ENCODE results near the gene REEP2.

The REEP2 gene

DNA sequence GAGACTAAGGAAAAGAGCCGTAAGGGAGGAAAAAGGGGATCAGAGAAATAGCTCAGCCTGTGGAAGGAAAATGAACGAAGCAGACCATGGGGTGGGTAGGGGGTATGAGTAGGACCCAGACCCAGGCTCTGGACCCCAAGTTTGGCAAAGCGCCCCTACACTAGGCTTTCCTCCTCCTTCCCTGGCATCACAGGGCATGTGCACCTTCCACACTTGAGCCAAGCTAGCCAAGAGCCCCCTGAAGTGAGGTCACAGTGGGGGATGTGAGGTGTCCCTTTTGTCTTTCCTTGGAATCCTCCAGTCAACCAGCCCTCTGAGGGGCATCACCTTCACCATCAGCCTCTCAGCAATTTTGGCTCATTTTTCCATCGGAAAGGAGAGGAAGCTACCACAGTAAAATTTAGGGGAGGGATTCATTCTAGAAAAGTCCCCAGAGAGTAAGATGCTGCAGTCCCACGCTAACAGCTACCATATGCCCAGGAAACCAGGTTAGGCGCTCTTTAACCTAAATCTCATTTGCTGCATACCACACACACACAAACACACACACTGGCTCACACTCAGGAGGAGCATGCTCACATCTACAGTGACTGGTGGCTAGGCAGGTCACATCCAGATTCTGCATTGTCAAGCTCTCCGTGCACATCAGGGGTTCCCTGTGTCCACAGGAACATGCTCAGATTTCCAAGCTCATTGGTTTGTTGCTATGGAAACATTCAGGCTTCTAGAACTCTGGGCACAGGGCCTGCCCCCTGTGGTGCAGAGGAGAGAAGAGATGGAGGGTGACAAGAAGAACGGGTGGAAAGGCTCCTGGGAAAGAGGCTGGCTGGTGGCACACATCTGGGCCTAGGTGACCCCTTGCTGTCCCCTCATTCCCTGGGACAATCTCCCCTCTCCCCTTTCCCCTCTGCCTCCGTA is 9.9 kb downstream of the REEP2 start:
- DNase-seq (ENCODE audit: low spot score), result no peak

DNA sequence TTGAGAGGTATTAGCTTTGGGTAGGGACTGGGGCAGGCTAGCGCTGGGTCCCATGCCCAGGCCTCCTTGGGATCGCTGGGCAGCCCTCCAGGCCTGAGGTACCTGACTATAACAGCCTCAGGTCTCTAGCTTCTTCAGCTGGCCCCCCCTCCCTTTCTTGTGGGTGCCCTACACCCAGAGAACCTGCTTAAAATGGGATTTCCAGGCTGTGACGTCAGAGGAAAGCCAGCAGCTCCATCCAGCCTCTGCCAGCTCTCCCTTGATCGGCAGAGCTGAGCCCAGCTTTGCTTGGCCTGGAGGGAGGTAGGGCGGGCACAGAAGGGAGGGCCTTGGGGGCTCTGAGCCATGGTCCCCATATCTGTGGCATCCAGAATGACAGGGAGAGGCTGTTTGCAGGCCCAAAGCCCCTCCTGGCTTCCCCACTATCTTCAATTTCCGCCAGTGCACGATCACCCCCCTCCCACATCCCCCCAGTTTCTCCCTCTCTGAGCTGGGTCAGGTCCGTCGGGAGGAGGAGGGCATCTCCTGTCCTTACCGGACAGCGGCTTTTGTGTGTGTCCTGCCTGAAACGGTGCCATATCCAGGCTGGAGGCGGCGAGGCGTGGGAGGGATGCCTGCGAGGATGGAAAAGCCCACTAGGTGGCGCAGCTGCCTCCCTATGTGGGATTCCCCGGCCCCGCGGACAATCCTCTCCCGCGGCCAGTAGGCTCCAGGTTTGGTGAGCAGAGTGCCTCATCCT is 10.8 kb downstream of the REEP2 start:
- DNase-seq (ENCODE audit: low spot score), result peak; percentile 81

DNA sequence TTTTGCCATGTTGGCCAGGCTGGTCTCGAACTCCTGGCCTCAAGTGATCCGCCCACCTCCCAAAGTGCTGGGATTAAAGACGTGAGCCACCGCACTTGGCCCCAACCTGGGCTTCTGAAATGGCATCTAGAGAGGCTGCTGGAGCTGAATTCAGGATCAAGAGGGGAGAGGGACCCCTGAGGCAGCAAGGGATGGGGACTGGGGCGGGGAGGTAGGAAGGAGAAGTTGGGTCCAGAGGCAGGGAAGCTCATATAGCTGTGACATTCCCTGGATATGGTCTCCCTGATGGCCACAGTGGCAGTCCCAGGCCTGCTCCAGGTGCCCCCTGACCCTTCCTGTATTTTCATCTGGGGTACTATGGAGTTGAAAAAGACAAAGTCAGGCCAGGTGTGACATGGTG is 12.1 kb downstream of the REEP2 start:
- DNase-seq (ENCODE audit: low spot score), result no peak

DNA sequence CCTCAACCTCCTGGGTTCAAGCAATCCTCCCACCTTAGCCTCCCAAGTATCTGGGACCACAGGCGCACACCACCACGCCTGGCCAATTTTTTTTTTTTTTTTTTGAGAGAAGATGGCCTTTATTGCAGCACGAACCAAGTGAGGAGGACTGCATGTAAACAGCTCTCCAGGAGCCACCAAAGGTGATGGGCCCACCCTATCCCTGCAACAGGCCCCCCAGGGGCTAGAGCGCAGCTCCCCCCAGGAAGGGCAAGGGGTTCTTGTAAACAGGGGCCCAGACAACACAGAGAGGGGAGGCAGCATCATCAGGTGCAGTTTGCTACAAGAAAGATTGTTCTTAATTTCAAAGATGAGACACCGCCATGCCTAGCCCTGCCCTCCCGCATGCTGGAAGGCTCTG is 13.9 kb downstream of the REEP2 start:
- no peak for DNase-seq (ENCODE audit: low spot score)

DNA sequence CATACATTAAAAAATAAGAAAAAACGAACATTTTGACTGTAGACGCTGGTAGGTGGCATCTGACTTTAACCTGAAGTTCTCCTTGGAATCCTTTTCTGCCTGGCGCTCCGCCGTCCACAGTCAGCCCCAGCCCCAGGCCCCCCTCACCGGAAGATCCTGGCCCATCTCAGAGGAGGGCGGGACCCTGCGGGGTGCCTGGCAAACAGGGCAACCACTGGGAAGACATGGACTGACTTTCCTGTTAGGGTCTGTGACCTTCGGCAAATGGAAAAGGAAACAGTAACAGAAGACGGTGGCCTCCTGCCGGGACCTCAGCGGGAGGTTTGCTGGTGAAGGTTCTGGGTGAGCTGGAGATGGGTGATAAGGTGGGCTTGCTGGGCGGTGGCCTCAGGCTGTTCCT is 14.7 kb downstream of the REEP2 start:
- no peak for DNase-seq (ENCODE audit: low spot score)

DNA sequence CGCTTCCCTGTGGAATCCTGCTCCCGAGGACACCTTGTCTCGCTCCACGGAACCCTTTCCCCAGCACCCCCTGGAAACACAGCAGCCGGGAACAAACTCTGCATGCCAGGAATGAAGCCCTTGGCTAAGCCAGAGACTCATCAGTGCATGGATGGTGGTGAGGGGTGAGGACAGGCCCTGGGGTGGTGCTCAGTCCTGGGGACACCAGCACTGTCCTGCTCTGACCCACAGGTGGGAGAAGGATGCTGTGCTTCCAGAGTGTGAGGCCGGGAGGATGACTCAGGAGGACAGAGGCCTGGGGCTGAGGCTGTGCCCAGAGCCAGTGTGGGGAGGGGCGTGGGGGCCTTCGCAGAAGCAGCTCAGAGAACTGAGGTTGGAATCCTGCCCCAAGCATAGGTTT is 15.3 kb downstream of the REEP2 start:
- DNase-seq (ENCODE audit: low spot score), result no peak

DNA sequence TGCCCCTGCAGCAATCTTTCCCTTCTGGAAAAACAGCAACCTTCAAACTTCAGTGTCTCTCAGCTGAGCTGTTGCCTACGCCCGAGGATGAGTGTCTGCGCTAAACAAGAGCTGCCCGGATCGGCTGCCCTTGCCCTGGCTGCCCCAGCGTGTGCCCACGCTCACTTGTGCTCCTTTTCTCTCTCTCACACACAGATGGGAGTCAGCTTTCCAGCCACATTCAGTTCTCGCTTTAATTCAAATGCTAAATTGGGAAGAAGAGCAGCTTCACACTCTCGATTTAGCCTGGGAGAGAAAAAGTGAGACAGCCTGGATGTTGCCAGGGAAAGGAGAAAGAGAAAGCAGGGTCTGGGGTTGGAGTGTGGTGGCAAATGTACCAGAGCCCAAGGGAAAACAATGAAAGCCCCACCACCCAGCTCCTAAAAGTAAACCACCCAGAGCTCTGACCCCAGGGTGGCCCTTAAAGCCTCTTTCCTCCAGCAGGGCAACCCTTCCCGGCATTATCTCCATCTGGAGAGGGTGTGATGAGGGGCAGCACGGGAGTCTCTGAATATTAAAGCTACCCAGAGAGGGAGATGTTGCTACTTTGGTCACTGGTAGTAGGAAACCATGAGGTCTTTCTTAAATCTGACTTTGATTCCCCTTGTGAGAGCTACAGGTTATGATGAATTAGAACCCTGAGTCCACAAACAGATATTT is 16.5 kb downstream of the REEP2 start:
- no peak for DNase-seq (ENCODE audit: low spot score)

DNA sequence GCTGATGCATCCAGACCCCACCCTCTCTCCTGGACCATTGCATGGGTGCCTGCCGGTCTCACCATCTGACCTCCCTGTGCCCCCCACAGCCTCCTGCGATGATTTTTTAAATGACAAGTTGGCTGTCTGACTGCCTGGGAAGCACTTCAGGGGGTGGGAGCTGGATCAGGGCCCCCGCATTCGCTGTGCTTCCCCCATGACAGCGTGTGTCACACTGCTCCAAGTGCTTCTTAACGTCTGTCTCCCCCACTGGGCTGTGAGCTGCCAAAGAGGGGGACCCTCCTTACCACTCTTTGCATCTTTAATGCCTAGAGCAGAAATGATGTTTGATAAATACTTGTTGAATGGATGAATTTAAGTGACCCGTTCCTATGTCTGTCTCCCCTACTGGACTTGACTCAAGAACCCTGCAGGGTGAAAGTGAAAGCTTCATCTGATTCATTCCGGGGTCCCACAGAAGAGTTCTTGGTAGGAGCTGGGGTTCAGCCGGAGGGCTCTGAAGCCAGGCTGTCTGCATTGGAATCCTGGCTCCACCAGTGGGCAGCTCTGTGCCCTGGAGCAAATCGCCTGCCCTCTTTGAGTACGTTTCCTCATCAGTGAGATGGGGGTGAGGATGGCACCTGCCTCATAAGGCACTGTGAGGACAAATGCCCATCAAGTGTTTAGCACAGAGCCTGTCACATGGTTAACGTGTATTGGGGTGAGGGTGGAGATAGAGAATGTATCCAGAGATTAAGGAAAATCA is 18.8 kb downstream of the REEP2 start:
- DNase-seq (ENCODE audit: low spot score), result no peak

DNA sequence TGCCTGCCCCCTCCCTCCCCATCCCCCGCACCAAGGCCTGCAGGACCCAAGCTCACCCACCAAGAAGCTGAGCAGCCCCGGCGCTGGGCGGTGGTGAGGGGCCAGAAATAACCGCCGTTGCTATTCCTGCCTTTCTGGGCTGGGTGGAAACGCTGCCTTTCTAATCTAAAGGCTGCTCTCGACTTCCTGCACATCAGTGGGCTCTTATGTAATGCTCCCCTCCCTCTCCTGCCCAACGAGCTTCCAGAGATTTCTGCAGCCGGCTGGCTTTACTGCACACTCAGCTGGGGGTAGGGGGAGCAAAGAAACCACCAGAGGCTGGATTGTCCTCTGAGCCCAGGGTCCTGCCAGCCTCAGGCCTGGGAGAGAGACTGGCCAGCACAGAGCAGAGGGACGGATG is 19.5 kb downstream of the REEP2 start:
- no peak for DNase-seq (ENCODE audit: low spot score)

DNA sequence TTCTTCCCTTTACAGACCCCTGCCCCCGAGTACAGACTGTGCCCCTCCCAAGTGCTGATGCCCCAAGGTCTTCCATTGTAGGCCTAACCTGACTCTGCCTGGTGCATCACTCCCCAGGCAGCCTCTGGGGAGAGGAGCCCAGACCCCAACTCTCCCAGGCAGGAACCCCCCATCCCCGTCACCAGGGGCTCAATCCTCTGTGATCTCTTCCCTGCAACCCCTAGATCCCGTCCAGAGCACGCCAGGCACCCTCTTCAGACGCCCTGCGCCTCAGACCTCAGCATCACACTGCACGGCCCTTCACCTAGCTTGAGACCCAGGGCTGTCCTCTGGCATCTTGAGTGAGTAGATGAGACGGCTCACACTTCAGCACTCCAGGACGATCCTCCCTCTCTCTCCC is 20.0 kb downstream of the REEP2 start:
- DNase-seq (ENCODE audit: low spot score), result no peak

DNA sequence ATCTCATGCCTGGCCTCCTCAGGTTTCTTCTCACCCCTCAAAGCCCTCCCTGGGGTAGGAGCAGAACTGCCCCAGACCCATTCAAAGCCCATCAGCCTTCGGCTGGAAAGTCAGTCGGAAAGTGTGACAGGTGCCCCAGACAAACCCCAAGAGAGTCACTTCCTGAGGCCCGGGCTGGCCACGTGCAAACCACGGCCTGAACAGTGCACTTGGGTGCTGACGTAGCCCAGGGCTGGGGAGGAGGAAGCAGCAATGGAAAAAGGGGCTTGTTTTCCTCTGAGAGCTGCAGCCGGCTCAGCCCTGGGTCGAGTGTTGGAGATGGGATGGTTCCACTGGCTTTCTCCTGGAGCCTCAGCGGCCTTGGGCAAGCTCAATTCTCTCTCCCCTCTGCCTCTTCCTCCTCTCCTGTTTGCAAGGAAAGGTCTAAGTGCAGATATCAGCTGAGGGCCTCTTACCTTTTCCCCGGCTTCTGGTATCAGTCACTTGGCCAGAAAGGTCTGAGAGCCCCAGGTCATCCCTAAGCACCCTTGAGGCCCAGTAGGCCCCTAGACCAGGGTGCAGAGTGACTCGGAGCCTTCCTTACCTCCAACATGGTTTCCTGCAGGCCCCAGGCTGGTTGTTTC is 20.6 kb downstream of the REEP2 start:
- no peak for DNase-seq (ENCODE audit: low spot score)

DNA sequence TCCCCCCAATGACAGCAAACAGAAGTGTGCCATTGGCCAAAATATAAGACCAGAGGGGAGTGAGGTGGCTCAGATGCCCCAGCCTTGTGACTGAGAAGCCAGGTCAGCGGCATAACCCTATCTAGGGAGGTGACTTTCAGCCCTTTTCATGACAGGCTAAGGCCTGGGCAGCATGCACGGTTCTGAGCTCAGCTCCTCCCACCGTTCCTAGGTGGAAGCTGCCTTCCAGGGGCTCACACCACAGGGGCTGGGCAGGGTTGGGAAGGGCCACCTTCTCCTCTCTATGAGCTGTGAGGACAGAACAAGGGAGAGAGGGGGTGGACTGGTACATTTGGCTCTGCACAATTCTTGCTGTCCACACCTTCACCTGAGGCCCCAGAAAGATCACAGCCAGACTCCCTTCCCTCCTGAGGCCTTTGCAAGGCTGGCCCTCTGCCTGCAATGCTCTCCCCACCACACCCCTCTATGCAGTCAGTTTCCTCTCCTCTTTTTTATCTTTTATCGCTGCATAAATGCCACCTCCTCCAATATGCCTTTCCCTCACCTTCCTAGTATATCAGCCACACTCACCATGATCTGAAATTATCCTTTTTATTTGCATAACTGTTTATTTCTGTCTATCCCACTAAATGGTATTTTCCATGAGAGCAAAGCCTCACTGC is 21.3 kb downstream of the REEP2 start:
- DNase-seq (ENCODE audit: low spot score), result no peak

DNA sequence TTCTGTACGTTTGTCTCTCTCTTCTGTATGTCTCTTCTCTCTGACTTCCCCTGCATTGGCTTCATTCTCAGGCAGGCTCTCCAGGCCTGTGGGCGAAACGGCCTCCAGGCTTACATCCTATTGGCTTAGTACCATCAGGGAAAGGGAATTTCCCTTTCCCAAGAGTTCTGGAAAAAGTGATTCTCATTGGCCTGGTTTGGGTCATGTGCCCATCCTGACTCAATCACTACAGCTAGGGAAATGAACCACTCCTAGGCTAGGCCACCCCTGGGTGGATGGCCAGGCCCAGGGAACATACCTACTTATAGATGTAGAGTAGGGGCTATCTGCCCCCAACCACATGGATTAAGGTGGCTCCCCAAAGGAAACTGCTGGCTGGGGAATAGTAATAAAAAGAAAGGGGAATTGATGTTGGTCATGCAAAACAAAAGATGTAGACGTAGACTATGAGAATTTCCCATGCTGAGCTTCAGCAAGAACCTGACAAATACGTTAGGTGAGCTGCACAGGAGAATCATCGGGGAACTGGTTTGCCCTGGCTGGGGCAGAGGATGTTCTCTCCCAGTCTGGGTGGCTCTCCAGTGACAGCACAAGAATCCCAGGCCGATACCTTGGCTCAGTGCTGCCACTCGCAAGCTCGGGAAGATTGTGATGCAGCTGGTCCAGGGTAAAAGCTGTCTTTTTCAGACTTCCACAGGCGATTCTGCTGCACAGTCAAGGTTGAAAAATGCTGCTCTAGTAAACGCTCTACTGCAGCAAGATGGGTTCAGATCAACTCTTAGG is 22.7 kb downstream of the REEP2 start:
- DNase-seq (ENCODE audit: low spot score), result no peak

DNA sequence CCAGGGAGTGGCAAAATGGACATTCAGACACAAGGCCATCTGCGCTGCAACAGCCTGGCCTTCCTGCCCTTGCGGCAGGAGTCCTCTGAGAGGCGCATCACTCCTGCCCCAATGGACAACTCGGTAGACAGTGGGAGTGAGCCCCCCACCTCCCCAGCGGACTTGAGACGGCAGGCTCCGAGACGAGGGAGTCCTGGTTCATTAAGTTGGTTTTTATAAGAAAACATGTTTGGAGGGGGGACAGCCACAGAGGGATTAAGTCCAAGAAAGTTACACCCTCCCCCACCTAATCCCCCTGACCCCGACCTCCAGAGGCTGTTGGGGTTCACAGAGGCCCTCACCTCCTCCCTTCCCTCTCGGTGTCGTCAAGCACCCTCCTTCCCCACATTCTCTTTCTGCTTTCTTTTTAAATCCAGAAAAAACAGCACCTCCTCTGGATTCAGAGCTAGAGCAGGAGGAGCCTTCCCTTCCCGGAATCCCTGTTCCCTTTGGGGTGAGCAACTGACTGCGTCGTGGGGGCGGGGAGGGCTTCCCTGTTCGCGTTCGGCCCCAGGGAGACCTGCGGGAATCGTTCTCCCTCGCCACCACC is 24.7 kb downstream of the REEP2 start:
- no peak for DNase-seq (ENCODE audit: low spot score)

DNA sequence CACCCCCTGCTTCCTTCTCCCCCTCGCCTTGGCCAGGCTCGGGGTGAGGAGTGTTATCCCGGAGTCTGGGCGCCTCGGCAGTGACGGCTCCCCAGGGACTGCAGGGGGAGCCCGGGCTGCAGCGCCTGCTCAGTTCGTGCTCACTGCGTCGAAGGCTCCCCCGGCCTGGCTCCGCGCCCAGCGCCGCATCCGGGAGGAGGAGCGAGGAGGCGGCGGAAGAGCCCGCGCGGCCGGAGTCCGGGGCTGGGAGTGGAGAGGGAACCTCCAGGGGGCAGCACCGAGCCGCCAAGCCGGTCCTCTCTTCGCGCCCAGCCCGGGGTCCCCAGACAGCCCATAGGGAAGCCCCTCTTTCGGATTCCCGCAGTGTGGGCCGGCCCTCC is 25.1 kb downstream of the REEP2 start:
- peak; percentile 95 for DNase-seq (ENCODE audit: low spot score)

DNA sequence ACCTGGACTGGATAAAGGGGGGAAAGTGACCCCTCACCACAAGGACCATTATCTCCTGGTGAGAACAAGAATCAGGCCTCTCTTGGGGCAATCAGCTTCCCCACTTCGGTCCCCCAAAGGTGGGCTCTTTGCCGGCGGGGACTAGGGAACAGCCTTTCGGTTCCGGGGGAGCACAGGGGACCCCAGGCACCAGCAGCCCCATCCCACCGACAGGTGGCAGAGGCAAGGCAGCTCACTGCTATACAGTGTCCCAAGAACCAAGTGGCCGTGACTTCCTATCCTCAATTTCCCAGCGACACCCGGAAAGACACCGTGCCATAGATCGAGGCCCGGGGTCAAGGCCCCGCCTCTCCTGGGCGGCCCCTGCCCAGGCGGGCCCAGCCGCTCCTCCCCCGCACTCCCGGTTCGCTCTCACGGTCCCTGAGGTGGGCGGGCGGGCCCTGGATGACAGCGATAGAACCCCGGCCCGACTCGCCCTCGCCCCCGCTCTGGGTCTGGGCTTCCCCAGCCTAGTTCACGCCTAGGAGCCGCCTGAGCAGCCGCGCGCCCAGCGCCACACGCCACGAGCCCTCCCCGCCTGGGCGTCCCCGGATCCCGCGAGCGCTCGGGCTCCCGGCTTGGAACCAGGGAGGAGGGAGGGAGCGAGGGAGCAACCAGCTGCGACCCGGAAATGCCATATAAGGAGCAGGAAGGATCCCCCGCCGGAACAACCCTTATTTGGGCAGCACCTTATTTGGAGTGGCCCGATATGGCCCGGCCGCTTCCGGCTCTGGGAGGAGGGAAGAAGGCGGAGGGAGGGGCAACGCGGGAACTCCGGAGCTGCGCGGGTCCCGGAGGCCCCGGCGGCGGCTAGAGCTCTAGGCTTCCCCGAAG is 25.8 kb downstream of the REEP2 start:
- peak; percentile 99 for DNase-seq (ENCODE audit: low spot score)

DNA sequence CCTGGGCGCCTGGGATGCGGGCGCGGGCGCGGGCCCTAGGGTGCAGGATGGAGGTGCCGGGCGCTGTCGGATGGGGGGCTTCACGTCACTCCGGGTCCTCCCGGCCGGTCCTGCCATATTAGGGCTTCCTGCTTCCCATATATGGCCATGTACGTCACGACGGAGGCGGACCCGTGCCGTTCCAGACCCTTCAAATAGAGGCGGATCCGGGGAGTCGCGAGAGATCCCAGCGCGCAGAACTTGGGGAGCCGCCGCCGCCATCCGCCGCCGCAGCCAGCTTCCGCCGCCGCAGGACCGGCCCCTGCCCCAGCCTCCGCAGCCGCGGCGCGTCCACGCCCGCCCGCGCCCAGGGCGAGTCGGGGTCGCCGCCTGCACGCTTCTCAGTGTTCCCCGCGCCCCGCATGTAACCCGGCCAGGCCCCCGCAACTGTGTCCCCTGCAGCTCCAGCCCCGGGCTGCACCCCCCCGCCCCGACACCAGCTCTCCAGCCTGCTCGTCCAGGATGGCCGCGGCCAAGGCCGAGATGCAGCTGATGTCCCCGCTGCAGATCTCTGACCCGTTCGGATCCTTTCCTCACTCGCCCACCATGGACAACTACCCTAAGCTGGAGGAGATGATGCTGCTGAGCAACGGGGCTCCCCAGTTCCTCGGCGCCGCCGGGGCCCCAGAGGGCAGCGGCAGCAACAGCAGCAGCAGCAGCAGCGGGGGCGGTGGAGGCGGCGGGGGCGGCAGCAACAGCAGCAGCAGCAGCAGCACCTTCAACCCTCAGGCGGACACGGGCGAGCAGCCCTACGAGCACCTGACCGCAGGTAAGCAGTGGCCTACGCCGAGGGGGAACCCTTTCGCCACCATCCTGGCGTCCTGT is 26.6 kb downstream of the REEP2 start, which contains the start of gene EGR1:
Gene EGR1 (plus strand): TSS at position 219 of the 864 bp plus-strand sequence. CDS start 283 bp downstream, at position 502.
- DNase-seq (ENCODE audit: low spot score), result peak; percentile 95

Data from hematopoietic multipotent progenitor cell treated with erythropoietin and hydrocortisone succinate and interleukin-3 and kit ligand, for 15 days (in vitro differentiated cells).